Measurements from ENCODE around the gene EIF5A. TPM values are rescaled to one million over a fixed set of nuclear protein-coding genes. Genes with fewer than 3 reads are reported as not detected.

The EIF5A gene
- total and polyA plus RNA-seq, 4 donors, result 179 to 506 (median 302) TPM

GRCh38 chr17:7341842-7342241, 34.4 kb downstream of the EIF5A start:
- Histone ChIP-seq H3K9ac (ENCODE audit: low read depth in 1 of 2, low read length in 2 of 2) (no peak overlapping the region), H3K27ac (ENCODE audit: low read depth in 1 of 2, low read length in 2 of 2) (no peak overlapping the region), H3K4me1 (ENCODE audit: control insufficient read depth in 4 of 4, insufficient read depth in 4 of 4, low read length in 3 of 4) (no peaks in the 10 kb centered on the region), H3K9me3 (ENCODE audit: control insufficient read depth in 4 of 4, low read length in 3 of 4) (no peaks in the 10 kb centered on the region), H3K4me3 (ENCODE audit: low read depth in 1 of 3, low read length in 3 of 3) (no peak overlapping the region), H3K27me3 (ENCODE audit: control insufficient read depth in 4 of 4, insufficient read depth in 4 of 4, low read length in 3 of 4) (no peaks in the 10 kb centered on the region), H3K36me3 (ENCODE audit: control insufficient read depth in 4 of 4, insufficient read depth in 3 of 4, low read depth in 1 of 4, low read length in 3 of 4) (no peaks in the 10 kb centered on the region)
- 94% methylated on average over 13 of the region's 13 CpGs for WGBS
- TF ChIP-seq HNF4A (conservative IDR thresholded peaks at IDR 0.05) (no peak), EGR1 (IDR thresholded peaks at IDR 0.05; ENCODE audit: low read depth in 2 of 2) (no peak), FOXA1 (IDR thresholded peaks at IDR 0.05) (no peak), REST (IDR thresholded peaks at IDR 0.05) (no peak), YY1 (IDR thresholded peaks at IDR 0.05) (no peak)
- no peak for DNase-seq (ENCODE audit: low spot score)

DNA sequence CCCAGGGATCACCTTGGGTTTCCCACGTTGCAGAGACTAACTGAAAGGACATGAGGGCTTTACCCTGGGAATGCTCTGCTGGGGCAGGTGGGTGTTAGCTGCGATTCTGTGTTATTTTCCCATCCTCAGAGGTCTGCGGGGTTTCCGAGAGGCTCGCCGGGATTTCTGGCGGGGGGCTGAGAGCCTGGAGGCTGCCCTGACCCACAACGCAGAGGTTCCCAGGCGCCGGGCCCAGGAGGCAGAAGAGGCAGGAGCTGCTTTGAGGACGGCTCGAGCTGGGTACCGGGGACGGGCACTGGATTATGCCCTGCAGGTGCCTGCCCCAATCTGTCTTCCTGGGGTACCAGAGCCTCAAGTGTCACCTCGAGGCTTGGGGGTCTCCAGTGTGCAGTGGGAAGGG, 35.8 kb downstream of the EIF5A start:
- 76% methylated on average over 15 of the region's 15 CpGs for WGBS
- no peaks in the 10 kb centered on the region for H3K9me3 ChIP-seq (ENCODE audit: control insufficient read depth in 4 of 4, low read length in 3 of 4)
- H3K27ac ChIP-seq (ENCODE audit: low read depth in 1 of 2, low read length in 2 of 2), result no peak overlapping the region
- TF ChIP-seq HNF4G (IDR thresholded peaks at IDR 0.05), result no peak
- no peak for TF ChIP-seq GABPA (IDR thresholded peaks at IDR 0.05 in 1 of 2, conservative IDR thresholded peaks at IDR 0.05 in 1 of 2)
- no peak for TF ChIP-seq NR2F2 (IDR thresholded peaks at IDR 0.05)
- TF ChIP-seq, protein P1, sequence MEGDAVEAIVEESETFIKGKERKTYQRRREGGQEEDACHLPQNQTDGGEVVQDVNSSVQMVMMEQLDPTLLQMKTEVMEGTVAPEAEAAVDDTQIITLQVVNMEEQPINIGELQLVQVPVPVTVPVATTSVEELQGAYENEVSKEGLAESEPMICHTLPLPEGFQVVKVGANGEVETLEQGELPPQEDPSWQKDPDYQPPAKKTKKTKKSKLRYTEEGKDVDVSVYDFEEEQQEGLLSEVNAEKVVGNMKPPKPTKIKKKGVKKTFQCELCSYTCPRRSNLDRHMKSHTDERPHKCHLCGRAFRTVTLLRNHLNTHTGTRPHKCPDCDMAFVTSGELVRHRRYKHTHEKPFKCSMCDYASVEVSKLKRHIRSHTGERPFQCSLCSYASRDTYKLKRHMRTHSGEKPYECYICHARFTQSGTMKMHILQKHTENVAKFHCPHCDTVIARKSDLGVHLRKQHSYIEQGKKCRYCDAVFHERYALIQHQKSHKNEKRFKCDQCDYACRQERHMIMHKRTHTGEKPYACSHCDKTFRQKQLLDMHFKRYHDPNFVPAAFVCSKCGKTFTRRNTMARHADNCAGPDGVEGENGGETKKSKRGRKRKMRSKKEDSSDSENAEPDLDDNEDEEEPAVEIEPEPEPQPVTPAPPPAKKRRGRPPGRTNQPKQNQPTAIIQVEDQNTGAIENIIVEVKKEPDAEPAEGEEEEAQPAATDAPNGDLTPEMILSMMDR (IDR thresholded peaks at IDR 0.05; ENCODE audit: low read depth, low read length, missing input control), result no peak
- no peak for TF ChIP-seq RXRA (IDR thresholded peaks at IDR 0.05)
- no peak for TF ChIP-seq TAF1 (conservative IDR thresholded peaks at IDR 0.05)
- no peak for TF ChIP-seq ATF3 (IDR thresholded peaks at IDR 0.05)
- no peak for TF ChIP-seq RAD21 (IDR thresholded peaks at IDR 0.05)
- no peak for TF ChIP-seq REST (IDR thresholded peaks at IDR 0.05)
- TF ChIP-seq, protein P2, sequence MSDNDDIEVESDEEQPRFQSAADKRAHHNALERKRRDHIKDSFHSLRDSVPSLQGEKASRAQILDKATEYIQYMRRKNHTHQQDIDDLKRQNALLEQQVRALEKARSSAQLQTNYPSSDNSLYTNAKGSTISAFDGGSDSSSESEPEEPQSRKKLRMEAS (IDR thresholded peaks at IDR 0.05), result no peak
- no peak for TF ChIP-seq EGR1 (IDR thresholded peaks at IDR 0.05; ENCODE audit: low read depth in 2 of 2)
- TF ChIP-seq FOXA2 (IDR thresholded peaks at IDR 0.05), result no peak
- TF ChIP-seq JUND (IDR thresholded peaks at IDR 0.05), result no peak
- TF ChIP-seq HNF4A (conservative IDR thresholded peaks at IDR 0.05), result no peak
- TF ChIP-seq ZBTB33 (IDR thresholded peaks at IDR 0.05), result no peak
- no peaks in the 10 kb centered on the region for H3K27me3 ChIP-seq (ENCODE audit: control insufficient read depth in 4 of 4, insufficient read depth in 4 of 4, low read length in 3 of 4)
- no peak for DNase-seq (ENCODE audit: low spot score)
- H3K36me3 ChIP-seq (ENCODE audit: control insufficient read depth in 4 of 4, insufficient read depth in 3 of 4, low read depth in 1 of 4, low read length in 3 of 4), result no peaks in the 10 kb centered on the region
- H3K4me1 ChIP-seq (ENCODE audit: control insufficient read depth in 4 of 4, insufficient read depth in 4 of 4, low read length in 3 of 4), result no peaks in the 10 kb centered on the region
- no peak overlapping the region for H3K9ac ChIP-seq (ENCODE audit: low read depth in 1 of 2, low read length in 2 of 2)
- H3K4me3 ChIP-seq (ENCODE audit: low read depth in 1 of 3, low read length in 3 of 3), result no peak overlapping the region
